AG04449 (cell line): ENCODE measurements around the gene PPP4C.
A peak's percentile ranks its signal among the peaks of the same experiment; 100 is the strongest.

Experiments
- CTCF ChIA-PET: fragments of 350-600 bp; formaldehyde crosslinking; extraction: SDS; loops from one replicate; lab custom pipeline; 2021; ENCODE audit warnings: antibody characterized with exemption; lab: Yijun Ruan, JAX
- POLR2A ChIA-PET: fragments of 400-600, 350-600 bp; formaldehyde crosslinking; extraction: SDS; loops from one replicate; lab custom pipeline; 2020; ENCODE audit warnings: antibody characterized with exemption, inconsistent platforms; lab: Yijun Ruan, JAX
- DNase-seq: peaks from one replicate; pipeline ENCODE4 v3.0.0-alpha.2; 2010; ENCODE audit warnings: low read depth, low spot score
- H3K4me3 ChIP-seq: 2 replicates; pipeline ENCODE4 v1.5.1; 2011; ENCODE audit warnings: low read depth, mild to moderate bottlenecking, control low read depth, low read length
- CTCF ChIP-seq: IDR thresholded peaks from one replicate; pipeline ENCODE4 v1.5.1; 2011; ENCODE audit warnings: mild to moderate bottlenecking, moderate library complexity, low read length, control low read depth, inconsistent platforms; ENCODE audit not compliant: insufficient read depth; ENCODE audit errors: missing control alignments

PPP4C gene

GRCh38 chr16:30066761-30067583, 8.8 kb upstream of the PPP4C start:
- POLR2A ChIA-PET = interaction anchor here (3.0 to 3.5 kb wide), 3 partner anchors 10 to 24 kb away, joined by 24 to 66 read pairs (median 36); partner anchors contain the start of genes PPP4C and TBX6
- CTCF ChIA-PET = interaction anchor here (0.7 to 3.0 kb wide), 8 partner anchors 10 to 343 kb away, joined by 3 to 17 read pairs (median 8); partner anchors contain the start of gene TBX6
- no peak for TF ChIP-seq CTCF
- DNase-seq = no peak
- H3K4me3 ChIP-seq = peak overlapping the region; percentile 99

GRCh38 chr16:30067584-30067916, 8.2 kb upstream of the PPP4C start:
- no peak for DNase-seq
- H3K4me3 ChIP-seq = peak overlapping the region; percentile 99
- POLR2A ChIA-PET = interaction anchor here (3.0 to 3.5 kb wide), 3 partner anchors 10 to 24 kb away, joined by 24 to 66 read pairs (median 36); partner anchors contain the start of genes PPP4C and TBX6
- TF ChIP-seq CTCF = no peak
- CTCF ChIA-PET = interaction anchor here (0.7 to 3.0 kb wide), 6 partner anchors 9 to 25 kb away, joined by 3 to 12 read pairs (median 7); a partner anchor contains a TSS

- no peak for TF ChIP-seq CTCF
- CTCF ChIA-PET = interaction anchor here (0.7 to 3.0 kb wide), 3 partner anchors 13 to 24 kb away, joined by 3 to 12 read pairs (median 10); no protein-coding TSS in a partner anchor
- POLR2A ChIA-PET = interaction anchor here (3.5 kb wide), 1 partner anchor 9 kb away, joined by 66 read pairs; the partner anchor contains the start of gene PPP4C
- DNase-seq = no peak
- H3K4me3 ChIP-seq = peak overlapping the region; percentile 39
Measured at GRCh38 chr16:30068333-30068732, 7.5 kb upstream of the PPP4C start.

DNA sequence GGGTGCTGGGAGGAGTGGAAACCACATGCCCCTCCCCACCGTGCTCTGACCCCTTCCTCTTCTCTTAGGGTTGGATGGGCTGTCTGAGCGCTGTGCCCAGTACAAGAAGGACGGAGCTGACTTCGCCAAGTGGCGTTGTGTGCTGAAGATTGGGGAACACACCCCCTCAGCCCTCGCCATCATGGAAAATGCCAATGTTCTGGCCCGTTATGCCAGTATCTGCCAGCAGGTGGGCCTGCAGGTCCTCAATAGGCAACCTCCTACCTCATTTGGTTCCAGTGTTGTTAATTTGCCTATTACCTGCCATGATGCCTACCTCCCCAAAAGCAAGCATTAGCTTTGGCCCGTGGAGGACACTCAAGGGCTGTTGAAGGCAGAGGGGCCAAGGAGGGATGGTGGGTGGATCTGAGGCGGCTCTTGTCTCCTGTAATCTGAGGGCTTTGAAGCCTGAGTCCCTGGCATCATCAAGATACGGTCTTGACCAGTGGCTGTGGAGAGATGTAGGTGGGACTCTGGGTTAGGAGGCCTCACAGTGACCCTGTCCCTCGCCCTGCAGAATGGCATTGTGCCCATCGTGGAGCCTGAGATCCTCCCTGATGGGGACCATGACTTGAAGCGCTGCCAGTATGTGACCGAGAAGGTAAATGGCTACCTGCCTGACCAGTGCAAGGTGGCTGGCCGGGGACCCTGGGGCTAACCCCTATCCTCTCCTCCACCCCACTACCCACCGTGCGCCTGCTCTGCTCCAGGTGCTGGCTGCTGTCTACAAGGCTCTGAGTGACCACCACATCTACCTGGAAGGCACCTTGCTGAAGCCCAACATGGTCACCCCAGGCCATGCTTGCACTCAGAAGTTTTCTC, 6.8 kb upstream of the PPP4C start:
- ChIA-PET POLR2A (interaction anchor here (0.5 kb wide), 1 partner anchor 12 kb away, joined by 4 read pairs; no protein-coding TSS in a partner anchor), CTCF (interaction anchor here (0.7 to 2.1 kb wide), 4 partner anchors 9 to 21 kb away, joined by 3 to 10 read pairs (median 4); no protein-coding TSS in a partner anchor)
- no peak for DNase-seq
- peak; percentile 56 for TF ChIP-seq CTCF
- peak overlapping the region; percentile 39 for H3K4me3 ChIP-seq

DNA sequence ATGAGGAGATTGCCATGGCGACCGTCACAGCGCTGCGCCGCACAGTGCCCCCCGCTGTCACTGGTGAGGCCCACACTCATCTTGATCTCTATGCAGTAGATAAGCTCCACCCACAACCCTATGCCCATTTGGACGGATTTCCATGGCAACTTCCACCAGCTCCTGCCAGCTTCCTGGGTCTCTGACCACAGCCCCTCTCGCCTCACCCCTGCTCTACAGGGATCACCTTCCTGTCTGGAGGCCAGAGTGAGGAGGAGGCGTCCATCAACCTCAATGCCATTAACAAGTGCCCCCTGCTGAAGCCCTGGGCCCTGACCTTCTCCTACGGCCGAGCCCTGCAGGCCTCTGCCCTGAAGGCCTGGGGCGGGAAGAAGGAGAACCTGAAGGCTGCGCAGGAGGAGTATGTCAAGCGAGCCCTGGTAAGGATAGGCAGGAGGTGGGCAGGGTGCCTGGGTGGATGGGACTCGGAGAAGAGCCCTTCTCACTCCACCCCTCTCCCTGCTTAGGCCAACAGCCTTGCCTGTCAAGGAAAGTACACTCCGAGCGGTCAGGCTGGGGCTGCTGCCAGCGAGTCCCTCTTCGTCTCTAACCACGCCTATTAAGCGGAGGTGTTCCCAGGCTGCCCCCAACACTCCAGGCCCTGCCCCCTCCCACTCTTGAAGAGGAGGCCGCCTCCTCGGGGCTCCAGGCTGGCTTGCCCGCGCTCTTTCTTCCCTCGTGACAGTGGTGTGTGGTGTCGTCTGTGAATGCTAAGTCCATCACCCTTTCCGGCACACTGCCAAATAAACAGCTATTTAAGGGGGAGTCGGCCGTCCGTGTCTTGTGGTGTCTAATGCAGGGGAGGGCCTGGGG, 6.0 kb upstream of the PPP4C start:
- H3K4me3 ChIP-seq = peak overlapping the region; percentile 39
- no peak for TF ChIP-seq CTCF
- CTCF ChIA-PET = interaction anchor here (0.9 to 1.2 kb wide), 3 partner anchors 8 to 41 kb away, joined by 3 read pairs; no protein-coding TSS in a partner anchor
- DNase-seq = no peak
- POLR2A ChIA-PET = no interaction called here
